ENCODE results near the gene TNIP3.
A peak's percentile ranks its signal among the peaks of the same experiment; 100 is the strongest.
"Not testable (repeated sequence)": the region's sequence is repeated elsewhere in the genome, so short reads cannot be mapped to it uniquely, and the experiment has no call there.

The TNIP3 gene

DNA sequence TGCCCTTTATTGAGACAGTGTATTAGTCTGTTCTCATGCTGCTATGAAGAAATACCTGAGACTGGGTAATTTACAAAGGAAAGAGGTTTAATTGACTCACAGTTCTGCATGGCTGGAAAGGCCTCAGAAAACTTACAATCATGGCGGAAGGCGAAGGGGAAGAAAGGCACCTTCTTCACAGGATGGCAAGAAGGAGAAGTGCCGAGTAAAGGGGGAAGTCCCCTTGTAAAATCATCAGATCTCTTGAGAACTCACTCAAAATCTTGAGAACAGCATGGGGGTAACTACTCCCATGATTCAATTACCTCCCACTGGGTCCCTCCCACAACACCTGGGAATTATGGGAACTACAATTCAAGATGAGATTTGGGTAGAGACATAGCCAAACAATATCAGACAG is 41.7 kb upstream of the TNIP3 start:
- not testable (repeated sequence) for H4K12ac ChIP-seq (ENCODE audit: low read depth, low read length); H3K27ac ChIP-seq (ENCODE audit: low read depth, low read length); H2BK120ac ChIP-seq (ENCODE audit: insufficient read depth, low read length, poor library complexity)

DNA sequence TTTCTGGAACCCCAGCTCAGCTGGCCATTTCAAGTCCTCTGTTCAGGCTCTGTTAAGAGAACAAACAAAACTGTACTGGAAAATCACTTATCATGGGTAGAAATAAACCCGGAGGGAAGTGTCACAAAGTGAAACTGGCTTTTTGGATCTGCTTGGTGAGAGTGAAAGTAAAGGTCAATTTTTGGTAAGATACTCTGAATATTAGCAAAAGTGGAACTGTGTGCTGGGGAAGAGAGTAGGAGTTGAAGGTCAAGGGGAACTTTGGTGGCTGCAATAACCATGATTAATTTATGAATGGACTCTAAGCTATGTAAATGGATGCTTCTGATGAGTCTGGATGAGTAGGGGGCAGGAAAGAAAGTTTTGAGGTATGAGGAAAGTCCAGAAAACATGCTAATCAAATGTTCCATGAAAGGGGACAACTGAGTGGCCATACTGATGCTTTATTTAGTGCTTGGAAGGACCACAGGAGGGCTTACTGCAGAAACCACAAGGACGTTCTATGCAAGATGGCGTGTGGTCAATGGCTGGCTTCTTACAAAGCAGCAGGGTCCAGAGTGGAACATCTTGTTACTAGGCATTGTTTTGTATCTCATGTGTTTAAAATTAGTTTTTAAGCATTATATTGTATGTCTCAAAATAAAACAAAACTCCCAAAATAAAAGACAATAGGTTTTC is 36.8 kb upstream of the TNIP3 start:
- no peak overlapping the region for H3K9ac ChIP-seq (ENCODE audit: low read length)
- H3K36me3 ChIP-seq (ENCODE audit: control insufficient read depth in 1 of 2, insufficient read depth in 2 of 2, low read length in 2 of 2), result no peaks in the 10 kb centered on the region
- H3K4me3 ChIP-seq (ENCODE audit: low read depth, low read length), result no peak overlapping the region
- no peak overlapping the region for H3K4me2 ChIP-seq (ENCODE audit: low read length)
- H3K4ac ChIP-seq (ENCODE audit: low read depth, low read length), result no peak overlapping the region
- H3K14ac ChIP-seq (ENCODE audit: low read length), result no peak overlapping the region
- H4K91ac ChIP-seq (ENCODE audit: low read depth, low read length), result no peak overlapping the region
- no CpG with 5 or more reads among the region's 3 CpGs for WGBS (ENCODE audit: extremely low coverage, insufficient coverage, insufficient read length)
- H2BK12ac ChIP-seq (ENCODE audit: low read length), result no peak overlapping the region
- H2BK120ac ChIP-seq (ENCODE audit: insufficient read depth, low read length, poor library complexity), result no peak overlapping the region
- H4K12ac ChIP-seq (ENCODE audit: low read depth, low read length), result no peak overlapping the region
- no peaks in the 10 kb centered on the region for H3K27me3 ChIP-seq (ENCODE audit: insufficient read depth, low read length)
- H2AFZ ChIP-seq (ENCODE audit: insufficient read depth, low read length, poor library complexity), result no peak overlapping the region
- no peaks in the 10 kb centered on the region for H3K4me1 ChIP-seq (ENCODE audit: control insufficient read depth in 1 of 2, insufficient read depth in 2 of 2, low read length in 2 of 2)
- no peak overlapping the region for H2AK5ac ChIP-seq (ENCODE audit: low read length)
- no peaks in the 10 kb centered on the region for H3K79me1 ChIP-seq (ENCODE audit: low read length)
- no peak overlapping the region for H3K23ac ChIP-seq (ENCODE audit: low read length)
- H3K9me3 ChIP-seq (ENCODE audit: insufficient read depth, low read depth, low read length), result no peaks in the 10 kb centered on the region
- no peaks in the 10 kb centered on the region for H3K79me2 ChIP-seq (ENCODE audit: control insufficient read depth, insufficient read depth, low read length, poor library complexity)
- no peak overlapping the region for H3K18ac ChIP-seq (ENCODE audit: low read length)
- DNase-seq, result no peak
- H2BK5ac ChIP-seq (ENCODE audit: low read depth, low read length, poor library complexity), result no peak overlapping the region
- H3K27ac ChIP-seq (ENCODE audit: low read depth, low read length), result no peak overlapping the region
- no peak overlapping the region for H4K8ac ChIP-seq (ENCODE audit: low read depth, low read length)

More for the DNA sequence above, 41.7 kb upstream of the TNIP3 start:
- not testable (repeated sequence) for H3K18ac ChIP-seq (ENCODE audit: low read length); H3K36me3 ChIP-seq (ENCODE audit: control insufficient read depth in 1 of 2, insufficient read depth in 2 of 2, low read length in 2 of 2); H3K4ac ChIP-seq (ENCODE audit: low read depth, low read length); H3K23ac ChIP-seq (ENCODE audit: low read length); H3K79me1 ChIP-seq (ENCODE audit: low read length); H4K8ac ChIP-seq (ENCODE audit: low read depth, low read length); DNase-seq; H3K4me3 ChIP-seq (ENCODE audit: low read depth, low read length); H3K4me2 ChIP-seq (ENCODE audit: low read length); H2AK5ac ChIP-seq (ENCODE audit: low read length); H3K14ac ChIP-seq (ENCODE audit: low read length); H3K9me3 ChIP-seq (ENCODE audit: insufficient read depth, low read depth, low read length); H2BK12ac ChIP-seq (ENCODE audit: low read length); H3K79me2 ChIP-seq (ENCODE audit: control insufficient read depth, insufficient read depth, low read length, poor library complexity); H3K27me3 ChIP-seq (ENCODE audit: insufficient read depth, low read length); H3K9ac ChIP-seq (ENCODE audit: low read length); H2BK5ac ChIP-seq (ENCODE audit: low read depth, low read length, poor library complexity); H3K4me1 ChIP-seq (ENCODE audit: control insufficient read depth in 1 of 2, insufficient read depth in 2 of 2, low read length in 2 of 2); H2AFZ ChIP-seq (ENCODE audit: insufficient read depth, low read length, poor library complexity); H4K91ac ChIP-seq (ENCODE audit: low read depth, low read length)
- WGBS (ENCODE audit: extremely low coverage, insufficient coverage, insufficient read length), result no CpG with 5 or more reads among the region's 3 CpGs

DNA sequence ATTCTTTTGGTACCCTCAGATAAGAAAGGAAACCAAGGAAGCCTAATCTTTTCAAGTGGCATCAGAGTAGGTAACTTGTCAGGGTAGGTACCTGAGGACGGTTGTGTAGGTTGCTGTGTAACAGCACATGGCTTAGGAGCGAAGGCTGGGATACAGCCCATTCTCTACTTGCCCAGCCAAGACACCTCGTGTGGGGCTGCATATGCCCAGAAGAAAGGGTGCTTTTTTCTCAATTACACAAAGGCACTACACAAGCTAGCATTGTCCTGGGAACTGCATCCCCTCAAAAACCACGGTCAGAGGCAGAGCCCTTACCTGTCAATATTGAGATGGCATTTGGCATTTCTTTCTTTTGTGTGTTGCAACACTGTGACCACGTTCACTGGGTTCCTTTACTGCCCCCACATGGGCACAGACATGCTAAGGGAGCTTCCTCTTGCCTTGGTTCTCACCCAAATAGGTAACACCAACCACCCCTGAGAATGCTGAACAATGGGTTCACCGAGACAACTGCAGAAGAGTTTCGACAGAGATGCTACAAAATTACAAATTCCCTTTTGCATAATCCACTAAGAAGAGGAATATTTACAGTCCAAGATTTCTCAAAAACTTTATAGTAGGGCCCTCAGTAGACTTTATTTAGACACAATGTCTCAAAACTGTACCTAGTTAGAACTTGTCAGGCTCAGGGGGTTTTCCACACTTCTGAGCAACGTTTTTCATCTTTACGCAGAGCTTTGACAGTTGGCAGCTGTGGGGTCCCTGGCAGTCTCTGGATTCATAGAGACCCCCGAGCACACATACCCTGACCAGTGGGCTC is 35.8 kb upstream of the TNIP3 start:
- H4K91ac ChIP-seq (ENCODE audit: low read depth, low read length), result no peak overlapping the region
- H2AK5ac ChIP-seq (ENCODE audit: low read length), result no peak overlapping the region
- no peak overlapping the region for H4K8ac ChIP-seq (ENCODE audit: low read depth, low read length)
- no peaks in the 10 kb centered on the region for H3K27me3 ChIP-seq (ENCODE audit: insufficient read depth, low read length)
- H3K4me3 ChIP-seq (ENCODE audit: low read depth, low read length), result no peak overlapping the region
- H2BK12ac ChIP-seq (ENCODE audit: low read length), result no peak overlapping the region
- no peak overlapping the region for H3K27ac ChIP-seq (ENCODE audit: low read depth, low read length)
- no peak for DNase-seq
- no peaks in the 10 kb centered on the region for H3K36me3 ChIP-seq (ENCODE audit: control insufficient read depth in 1 of 2, insufficient read depth in 2 of 2, low read length in 2 of 2)
- no peak overlapping the region for H3K4ac ChIP-seq (ENCODE audit: low read depth, low read length)
- H2BK120ac ChIP-seq (ENCODE audit: insufficient read depth, low read length, poor library complexity), result no peak overlapping the region
- no peaks in the 10 kb centered on the region for H3K79me2 ChIP-seq (ENCODE audit: control insufficient read depth, insufficient read depth, low read length, poor library complexity)
- no peak overlapping the region for H3K18ac ChIP-seq (ENCODE audit: low read length)
- H3K14ac ChIP-seq (ENCODE audit: low read length), result no peak overlapping the region
- H4K12ac ChIP-seq (ENCODE audit: low read depth, low read length), result no peak overlapping the region
- H3K4me1 ChIP-seq (ENCODE audit: control insufficient read depth in 1 of 2, insufficient read depth in 2 of 2, low read length in 2 of 2), result no peaks in the 10 kb centered on the region
- H3K23ac ChIP-seq (ENCODE audit: low read length), result no peak overlapping the region
- H3K9me3 ChIP-seq (ENCODE audit: insufficient read depth, low read depth, low read length), result no peaks in the 10 kb centered on the region
- H3K79me1 ChIP-seq (ENCODE audit: low read length), result no peaks in the 10 kb centered on the region
- no peak overlapping the region for H3K4me2 ChIP-seq (ENCODE audit: low read length)
- no CpG with 5 or more reads among the region's 10 CpGs for WGBS (ENCODE audit: extremely low coverage, insufficient coverage, insufficient read length)
- no peak overlapping the region for H2BK5ac ChIP-seq (ENCODE audit: low read depth, low read length, poor library complexity)
- H2AFZ ChIP-seq (ENCODE audit: insufficient read depth, low read length, poor library complexity), result no peak overlapping the region
- H3K9ac ChIP-seq (ENCODE audit: low read length), result no peak overlapping the region

DNA sequence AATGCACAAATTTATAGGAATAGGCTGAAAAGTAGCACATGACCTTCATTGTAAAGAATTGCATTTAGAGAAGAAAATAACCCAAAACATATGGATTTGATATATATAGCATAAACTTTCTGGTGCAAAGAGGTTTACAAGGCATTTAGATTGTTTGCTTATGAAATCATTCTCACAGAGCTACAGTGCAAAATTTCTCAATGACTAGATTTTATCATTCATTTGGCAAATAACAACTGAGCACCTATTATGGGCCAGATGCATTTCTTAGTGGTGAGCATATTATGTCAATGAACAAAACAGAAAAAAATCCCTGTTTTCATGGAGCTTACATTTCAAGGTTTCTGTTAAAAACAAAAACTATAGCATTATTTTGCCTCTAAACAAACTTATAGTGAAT is 34.1 kb upstream of the TNIP3 start:
- Histone ChIP-seq H4K12ac (ENCODE audit: low read depth, low read length) (no peak overlapping the region), H4K8ac (ENCODE audit: low read depth, low read length) (no peak overlapping the region), H3K36me3 (ENCODE audit: control insufficient read depth in 1 of 2, insufficient read depth in 2 of 2, low read length in 2 of 2) (no peaks in the 10 kb centered on the region), H3K79me1 (ENCODE audit: low read length) (no peaks in the 10 kb centered on the region), H2BK5ac (ENCODE audit: low read depth, low read length, poor library complexity) (no peak overlapping the region), H3K4me3 (ENCODE audit: low read depth, low read length) (no peak overlapping the region), H3K23ac (ENCODE audit: low read length) (no peak overlapping the region), H3K4ac (ENCODE audit: low read depth, low read length) (no peak overlapping the region), H3K9me3 (ENCODE audit: insufficient read depth, low read depth, low read length) (no peaks in the 10 kb centered on the region), H3K79me2 (ENCODE audit: control insufficient read depth, insufficient read depth, low read length, poor library complexity) (no peaks in the 10 kb centered on the region), H3K4me1 (ENCODE audit: control insufficient read depth in 1 of 2, insufficient read depth in 2 of 2, low read length in 2 of 2) (no peaks in the 10 kb centered on the region), H2AK5ac (ENCODE audit: low read length) (no peak overlapping the region), H3K14ac (ENCODE audit: low read length) (no peak overlapping the region), H3K27ac (ENCODE audit: low read depth, low read length) (no peak overlapping the region), H3K9ac (ENCODE audit: low read length) (no peak overlapping the region), H3K27me3 (ENCODE audit: insufficient read depth, low read length) (no peaks in the 10 kb centered on the region), H2BK120ac (ENCODE audit: insufficient read depth, low read length, poor library complexity) (no peak overlapping the region), H4K91ac (ENCODE audit: low read depth, low read length) (no peak overlapping the region), H3K18ac (ENCODE audit: low read length) (no peak overlapping the region), H2BK12ac (ENCODE audit: low read length) (no peak overlapping the region), H2AFZ (ENCODE audit: insufficient read depth, low read length, poor library complexity) (no peak overlapping the region), H3K4me2 (ENCODE audit: low read length) (no peak overlapping the region)
- DNase-seq, result peak in 1 of 2 donors; percentile 67
